ENCODE measurements around the gene MMAB. TPM values are rescaled to one million over a fixed set of nuclear protein-coding genes. Genes with fewer than 3 reads are reported as not detected.

The MMAB gene
- total and polyA plus RNA-seq, 2 of the 13 experiments (the other 11 are each of a cell fraction or from before 2014, with no cell fraction given), result 26.1 to 77.3 TPM

DNA sequence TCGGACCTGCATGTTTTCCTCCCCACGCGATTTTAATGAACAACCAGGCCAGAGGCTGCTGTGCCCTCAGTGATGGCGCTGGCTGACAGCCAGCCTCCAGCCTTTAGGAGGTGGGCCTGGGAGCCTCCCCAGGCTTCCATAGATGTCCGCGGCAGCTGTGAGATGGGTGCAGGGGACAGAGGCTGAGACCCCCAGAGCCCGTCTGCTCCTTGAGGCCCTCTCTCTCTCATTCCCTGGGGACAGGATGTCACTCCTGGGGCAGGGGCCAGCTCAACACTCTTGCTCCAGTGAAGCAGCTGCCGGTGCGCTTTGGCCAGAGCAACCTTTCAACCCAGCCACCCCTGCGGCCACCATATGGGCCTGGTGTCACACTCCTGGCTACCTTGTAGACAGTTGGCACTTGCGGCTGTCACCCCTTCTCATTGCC, 25.1 kb upstream of the MMAB start (continued):
- TF ChIP-seq GZF1 (CRISPR knock-in tag; IDR thresholded peaks at IDR 0.05) (0 out of 2 replicates have a peak, but pooled peaks have one; percentile 17), ZNF468 (CRISPR knock-in tag; IDR thresholded peaks at IDR 0.05) (peak; percentile 16; the same call in 1 of the 2 replicates), RXRA (CRISPR knock-in tag; IDR thresholded peaks at IDR 0.05) (peak; percentile 18; the same call in 1 of the 2 replicates), ZFX (CRISPR knock-in tag; IDR thresholded peaks at IDR 0.05; ENCODE audit: low read depth) (peak; percentile 59; the same call in 1 of the 2 replicates), SAP130 (CRISPR knock-in tag; IDR thresholded peaks at IDR 0.05; ENCODE audit: low read depth) (0 out of 2 replicates have a peak, but pooled peaks have one; percentile 33), NCOA2 (CRISPR knock-in tag; IDR thresholded peaks at IDR 0.05) (0 out of 2 replicates have a peak, but pooled peaks have one; percentile 4), ZFY (CRISPR knock-in tag; IDR thresholded peaks at IDR 0.05) (0 out of 2 replicates have a peak, but pooled peaks have one; percentile 5), ZNF253 (CRISPR knock-in tag; IDR thresholded peaks at IDR 0.05; ENCODE audit: borderline replicate concordance) (0 out of 2 replicates have a peak, but pooled peaks have one; percentile 5), KDM6A (CRISPR knock-in tag; IDR thresholded peaks at IDR 0.05; ENCODE audit: low read depth) (0 out of 2 replicates have a peak, but pooled peaks have one; percentile 23), HNF4A (CRISPR knock-in tag; IDR thresholded peaks at IDR 0.05) (peak; percentile 46; the same call in 1 of the 2 replicates), MIER2 (CRISPR knock-in tag; IDR thresholded peaks at IDR 0.05) (no peak), GATA4 (IDR thresholded peaks at IDR 0.05; ENCODE audit: borderline replicate concordance, low read depth) (no peak), HOXA5 (CRISPR knock-in tag; IDR thresholded peaks at IDR 0.05) (no peak), REPIN1 (CRISPR knock-in tag; IDR thresholded peaks at IDR 0.05; ENCODE audit: borderline replicate concordance, low read depth) (0 out of 2 replicates have a peak, but pooled peaks have one; percentile 37), ZNF441 (CRISPR knock-in tag; IDR thresholded peaks at IDR 0.05; ENCODE audit: borderline replicate concordance) (no peak), ZNF333 (CRISPR knock-in tag; IDR thresholded peaks at IDR 0.05; ENCODE audit: borderline replicate concordance) (peak; percentile 6; the same call in 1 of the 2 replicates), SPEN (CRISPR knock-in tag; IDR thresholded peaks at IDR 0.05; ENCODE audit: low read depth) (0 out of 2 replicates have a peak, but pooled peaks have one; percentile 17)
- TF ChIP-seq, protein P1, sequence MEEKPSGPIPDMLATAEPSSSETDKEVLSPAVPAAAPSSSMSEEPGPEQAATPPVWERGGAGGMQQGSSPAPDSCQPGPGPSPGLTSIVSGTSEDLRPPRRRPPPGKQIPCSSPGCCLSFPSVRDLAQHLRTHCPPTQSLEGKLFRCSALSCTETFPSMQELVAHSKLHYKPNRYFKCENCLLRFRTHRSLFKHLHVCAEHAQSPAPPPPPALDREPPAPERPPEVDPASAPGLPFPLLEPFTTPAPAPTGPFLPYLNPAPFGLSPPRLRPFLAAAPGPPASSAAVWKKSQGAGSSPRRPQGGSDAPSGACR (CRISPR knock-in tag; IDR thresholded peaks at IDR 0.05), result no peak
- TF ChIP-seq, protein P2, sequence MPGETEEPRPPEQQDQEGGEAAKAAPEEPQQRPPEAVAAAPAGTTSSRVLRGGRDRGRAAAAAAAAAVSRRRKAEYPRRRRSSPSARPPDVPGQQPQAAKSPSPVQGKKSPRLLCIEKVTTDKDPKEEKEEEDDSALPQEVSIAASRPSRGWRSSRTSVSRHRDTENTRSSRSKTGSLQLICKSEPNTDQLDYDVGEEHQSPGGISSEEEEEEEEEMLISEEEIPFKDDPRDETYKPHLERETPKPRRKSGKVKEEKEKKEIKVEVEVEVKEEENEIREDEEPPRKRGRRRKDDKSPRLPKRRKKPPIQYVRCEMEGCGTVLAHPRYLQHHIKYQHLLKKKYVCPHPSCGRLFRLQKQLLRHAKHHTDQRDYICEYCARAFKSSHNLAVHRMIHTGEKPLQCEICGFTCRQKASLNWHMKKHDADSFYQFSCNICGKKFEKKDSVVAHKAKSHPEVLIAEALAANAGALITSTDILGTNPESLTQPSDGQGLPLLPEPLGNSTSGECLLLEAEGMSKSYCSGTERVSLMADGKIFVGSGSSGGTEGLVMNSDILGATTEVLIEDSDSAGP (CRISPR knock-in tag; IDR thresholded peaks at IDR 0.05; ENCODE audit: borderline replicate concordance), result 0 out of 2 replicates have a peak, but pooled peaks have one; percentile 47
- TF ChIP-seq, protein P3, sequence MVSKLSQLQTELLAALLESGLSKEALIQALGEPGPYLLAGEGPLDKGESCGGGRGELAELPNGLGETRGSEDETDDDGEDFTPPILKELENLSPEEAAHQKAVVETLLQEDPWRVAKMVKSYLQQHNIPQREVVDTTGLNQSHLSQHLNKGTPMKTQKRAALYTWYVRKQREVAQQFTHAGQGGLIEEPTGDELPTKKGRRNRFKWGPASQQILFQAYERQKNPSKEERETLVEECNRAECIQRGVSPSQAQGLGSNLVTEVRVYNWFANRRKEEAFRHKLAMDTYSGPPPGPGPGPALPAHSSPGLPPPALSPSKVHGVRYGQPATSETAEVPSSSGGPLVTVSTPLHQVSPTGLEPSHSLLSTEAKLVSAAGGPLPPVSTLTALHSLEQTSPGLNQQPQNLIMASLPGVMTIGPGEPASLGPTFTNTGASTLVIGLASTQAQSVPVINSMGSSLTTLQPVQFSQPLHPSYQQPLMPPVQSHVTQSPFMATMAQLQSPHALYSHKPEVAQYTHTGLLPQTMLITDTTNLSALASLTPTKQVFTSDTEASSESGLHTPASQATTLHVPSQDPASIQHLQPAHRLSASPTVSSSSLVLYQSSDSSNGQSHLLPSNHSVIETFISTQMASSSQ (IDR thresholded peaks at IDR 0.05; ENCODE audit: low read depth), result no peak
- TF ChIP-seq, protein P3 (CRISPR knock-in tag; IDR thresholded peaks at IDR 0.05; ENCODE audit: borderline replicate concordance), result 0 out of 2 replicates have a peak, but pooled peaks have one; percentile 2
- TF ChIP-seq, protein P4, sequence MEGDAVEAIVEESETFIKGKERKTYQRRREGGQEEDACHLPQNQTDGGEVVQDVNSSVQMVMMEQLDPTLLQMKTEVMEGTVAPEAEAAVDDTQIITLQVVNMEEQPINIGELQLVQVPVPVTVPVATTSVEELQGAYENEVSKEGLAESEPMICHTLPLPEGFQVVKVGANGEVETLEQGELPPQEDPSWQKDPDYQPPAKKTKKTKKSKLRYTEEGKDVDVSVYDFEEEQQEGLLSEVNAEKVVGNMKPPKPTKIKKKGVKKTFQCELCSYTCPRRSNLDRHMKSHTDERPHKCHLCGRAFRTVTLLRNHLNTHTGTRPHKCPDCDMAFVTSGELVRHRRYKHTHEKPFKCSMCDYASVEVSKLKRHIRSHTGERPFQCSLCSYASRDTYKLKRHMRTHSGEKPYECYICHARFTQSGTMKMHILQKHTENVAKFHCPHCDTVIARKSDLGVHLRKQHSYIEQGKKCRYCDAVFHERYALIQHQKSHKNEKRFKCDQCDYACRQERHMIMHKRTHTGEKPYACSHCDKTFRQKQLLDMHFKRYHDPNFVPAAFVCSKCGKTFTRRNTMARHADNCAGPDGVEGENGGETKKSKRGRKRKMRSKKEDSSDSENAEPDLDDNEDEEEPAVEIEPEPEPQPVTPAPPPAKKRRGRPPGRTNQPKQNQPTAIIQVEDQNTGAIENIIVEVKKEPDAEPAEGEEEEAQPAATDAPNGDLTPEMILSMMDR (CRISPR knock-in tag; IDR thresholded peaks at IDR 0.05), result 0 out of 2 replicates have a peak, but pooled peaks have one; percentile 3

Data from HepG2 (cell line).